Measurements from ENCODE around the gene FER1L5.

GRCh38 chr2:96647681-96648080, 5.1 kb downstream of the FER1L5 start:
- TF ChIP-seq CTCF (IDR thresholded peaks at IDR 0.05 in 8 of 11, conservative IDR thresholded peaks at IDR 0.05 in 3 of 11) (no peak), POLR2A (IDR thresholded peaks at IDR 0.05) (no peak), POLR2AphosphoS5 (IDR thresholded peaks at IDR 0.05) (no peak)

All from spleen (tissue), 7 donors.